GM12878 (cell line): ENCODE data around the gene UNC13D. TPM values are rescaled to one million over a fixed set of nuclear protein-coding genes. Genes with fewer than 3 reads are reported as not detected.

Experiments
- ATAC-seq: fragments of 200-7000 bp; cut with Tn5 transposase; 3 replicates; pipeline ENCODE4 v1.9.1; 2020; ENCODE audit warnings: mild to moderate bottlenecking, moderate library complexity
- BruUV-seq: library from RNA; stranded (reverse); fragments of 400-500 nt; replicated peaks from 2 replicates; lab custom pipeline; 2021; lab: Mats Ljungman, UMichigan
- CTCF ChIA-PET: fragments of 300-600 bp; sonication (Branson Sonifier 250); formaldehyde crosslinking; extraction: SDS; loops from one replicate; lab custom pipeline; 2021; ENCODE audit warnings: inconsistent platforms; lab: Yijun Ruan, JAX
- POLR2A ChIA-PET: fragments of 350-600 bp; formaldehyde crosslinking; extraction: SDS; loops from one replicate; lab custom pipeline; 2021; ENCODE audit warnings: inconsistent platforms; lab: Charles Lee
- RAD21 ChIA-PET: fragments of 300-600 bp; sonication (Branson Sonifier 250); formaldehyde crosslinking; loops from one replicate; lab custom pipeline; 2023; ENCODE audit warnings: antibody characterized with exemption; ENCODE audit not compliant: unreplicated experiment; lab: Charles Lee
- SMC1A ChIA-PET: fragments of 300-600 bp; sonication (Branson Sonifier 250); formaldehyde crosslinking; loops from one replicate; lab custom pipeline; 2023; ENCODE audit not compliant: unreplicated experiment, uncharacterized antibody; lab: Charles Lee
- DNase-seq: peaks from one replicate; pipeline ENCODE4 v3.0.0-alpha.2; 2011; ENCODE audit warnings: low read depth, low spot score
- FAIRE-seq: peaks from 3 replicates; lab custom pipeline; 2011; peaks lifted over from hg19 to GRCh38; lab: Jason Lieb, UNC
- H2AFZ ChIP-seq: 2 replicates; pipeline ENCODE4 v1.6.0; 2011; ENCODE audit warnings: low read depth, low read length, control low read depth; ENCODE audit not compliant: control insufficient read depth
- H3K27ac ChIP-seq: 2 replicates; pipeline ENCODE4 v1.5.1; 2011; ENCODE audit warnings: control low read depth; ENCODE audit not compliant: control insufficient read depth, insufficient read depth
- H3K27me3 ChIP-seq, 2 experiments: replicated peaks in 1 of 2; 2 replicates each; pipeline versions ENCODE4 v1.6.0 to v1.6.1; 2011; ENCODE audit warnings: low read length in 1 of 2; ENCODE audit not compliant: control insufficient read depth in 2 of 2, insufficient read depth in 2 of 2
- H3K36me3 ChIP-seq, 2 experiments: 2 replicates each; pipeline ENCODE4 v1.5.1; 2011; ENCODE audit warnings: low read length in 1 of 2; ENCODE audit not compliant: control insufficient read depth in 2 of 2, insufficient read depth in 2 of 2
- H3K4me1 ChIP-seq: 2 replicates; pipeline ENCODE4 v1.6.1; 2011; ENCODE audit warnings: mild to moderate bottlenecking, low read length, moderate library complexity, mixed read lengths; ENCODE audit not compliant: control insufficient read depth, insufficient read depth
- H3K4me2 ChIP-seq: 2 replicates; pipeline ENCODE4 v1.6.0; 2011; ENCODE audit warnings: control low read depth; ENCODE audit not compliant: control insufficient read depth, insufficient read depth
- H3K4me3 ChIP-seq: fragments of 200-600 bp; sonication (generic); 2 replicates; pipeline ENCODE4 v1.5.1; 2016
- H3K79me2 ChIP-seq: 2 replicates; pipeline ENCODE4 v1.6.0; 2011; ENCODE audit warnings: low read length; ENCODE audit not compliant: control insufficient read depth, insufficient read depth
- H3K9ac ChIP-seq: 2 replicates; pipeline ENCODE4 v1.8.0; 2011; ENCODE audit warnings: low read length, control low read depth, mixed read lengths; ENCODE audit not compliant: control insufficient read depth, insufficient read depth
- H3K9me3 ChIP-seq: replicated peaks from 3 replicates; pipeline ENCODE4 v1.5.1; 2011; ENCODE audit warnings: mild to moderate bottlenecking, low read length; ENCODE audit not compliant: control insufficient read depth, insufficient read depth
- H4K20me1 ChIP-seq: 2 replicates; pipeline ENCODE4 v1.6.0; 2011; ENCODE audit not compliant: control insufficient read depth, insufficient read depth
- BMI1 ChIP-seq: fragments of 450-650 bp; IDR thresholded peaks from 2 replicates; pipeline ENCODE4 v1.6.1; 2016; ENCODE audit warnings: mild to moderate bottlenecking, moderate library complexity, borderline replicate concordance
- CBX3 ChIP-seq: fragments of 200-600 bp; sonication (generic); IDR thresholded peaks from 2 replicates; pipeline ENCODE4 v1.6.1; 2016; ENCODE audit warnings: low read depth, borderline replicate concordance
- CHD4 ChIP-seq: fragments of 200-600 bp; sonication (generic); IDR thresholded peaks from 2 replicates; pipeline ENCODE4 v1.6.1; 2016; ENCODE audit warnings: mild to moderate bottlenecking
- ETV6 ChIP-seq, 2 experiments: fragments of 450-650 bp in 1 of 2; IDR thresholded peaks in 1 of 2; conservative IDR thresholded peaks in 1 of 2; 2 replicates each; pipeline ENCODE4 v1.6.1; 2014; ENCODE audit warnings: antibody characterized with exemption in 1 of 2, borderline replicate concordance in 1 of 2, low read depth in 1 of 2, mild to moderate bottlenecking in 1 of 2, moderate library complexity in 1 of 2
- IKZF1 ChIP-seq: fragments of 450-650 bp; conservative IDR thresholded peaks from 2 replicates; pipeline ENCODE4 v1.6.1; 2017; ENCODE audit warnings: antibody characterized with exemption, mild to moderate bottlenecking
- NR2C2 ChIP-seq: IDR thresholded peaks from 2 replicates; pipeline ENCODE4 v1.6.1; 2011; ENCODE audit warnings: borderline replicate concordance, low read depth; ENCODE audit not compliant: control insufficient read depth, insufficient read length
- RCOR1 ChIP-seq: conservative IDR thresholded peaks from 2 replicates; pipeline ENCODE4 v1.6.1; 2012; ENCODE audit warnings: low read depth, low read length, improper control_type of control experiment
- SIN3A ChIP-seq: IDR thresholded peaks from 2 replicates; pipeline ENCODE4 v1.6.1; 2012; ENCODE audit warnings: low read depth, low read length, improper control_type of control experiment
- SP1 ChIP-seq: IDR thresholded peaks from one replicate; pipeline ENCODE4 v1.6.1; 2011; ENCODE audit warnings: low read depth, low read length
- TARDBP ChIP-seq: IDR thresholded peaks from 2 replicates; pipeline ENCODE4 v1.6.1; 2016; ENCODE audit warnings: borderline replicate concordance
- TCF12 ChIP-seq: IDR thresholded peaks from 2 replicates; pipeline ENCODE4 v1.6.1; 2011; ENCODE audit warnings: low read depth, mild to moderate bottlenecking, low read length
- WGBS: methylation state at CpG from one replicate; pipeline ENCODE4 v1.1.6; 2016; ENCODE audit warnings: low lambda C conversion rate; ENCODE audit not compliant: insufficient replicate concordance, insufficient coverage; ENCODE audit errors: missing lambda C conversion rate; 5-methylcytosine and 5-hydroxymethylcytosine counted together
- in situ Hi-C: fragments of 300-500 bp; cut with MboI; formaldehyde crosslinking; loops from 9 replicates; pipeline ENCODE4 v1.14.3; 2018; ENCODE audit warnings: mixed read lengths
- intact Hi-C: fragments of 100-400 bp; cut with micrococcal nuclease; formaldehyde crosslinking; loops from one replicate; pipeline ENCODE4 v1.14.2; 2022; ENCODE audit not compliant: unreplicated experiment
- polyA plus RNA-seq, 11 experiments: library from polyadenylated mRNA; depleted of rRNA in 4 of 11; unstranded in 6 of 11; stranded (reverse) in 5 of 11; fragments of >200 nt; fragmentation: Nextera tagmentation in 4 of 11; fragmentation: Illumina TruSeq in 1 of 11; extraction: Ambion mirVana in 4 of 11; extraction: Trizol in 1 of 11; gene quantifications; 1 replicate in 1 of 11; 2 replicates in 10 of 11; pipeline versions ENCODE4 v1.2.1 to v1.2.3, GENCODE V29; 2011 to 2016; ENCODE audit warnings: inconsistent platforms in 2 of 11, missing spikeins in 2 of 11, low read depth in 1 of 11
- total RNA-seq, 4 experiments: library from RNA; depleted of rRNA in 3 of 4; stranded (reverse); fragments of >200 nt in 3 of 4; fragmentation: Illumina TruSeq in 1 of 4; extraction: Trizol in 1 of 4; gene quantifications; 2 replicates each; pipeline versions ENCODE4 v1.2.1 to v1.2.3, GENCODE V29; 2013 to 2021
- TF ChIP-seq, protein P1 (sequence below): fragments of 450-650 bp; IDR thresholded peaks from 2 replicates; pipeline ENCODE4 v1.6.1; 2016; ENCODE audit warnings: mild to moderate bottlenecking, moderate library complexity, borderline replicate concordance
- TF ChIP-seq, protein P2 (sequence below): fragments of 450-650 bp; formaldehyde crosslinking; IDR thresholded peaks from 2 replicates; pipeline ENCODE4 v1.4.0; 2022; ENCODE audit warnings: mild to moderate bottlenecking, moderate library complexity

UNC13D gene
- total and polyA plus RNA-seq, 10 of the 15 experiments (the other 5 are each of a cell fraction or from before 2014, with no cell fraction given), result 0.32 to 63.9 (median 25.2) TPM

DNA sequence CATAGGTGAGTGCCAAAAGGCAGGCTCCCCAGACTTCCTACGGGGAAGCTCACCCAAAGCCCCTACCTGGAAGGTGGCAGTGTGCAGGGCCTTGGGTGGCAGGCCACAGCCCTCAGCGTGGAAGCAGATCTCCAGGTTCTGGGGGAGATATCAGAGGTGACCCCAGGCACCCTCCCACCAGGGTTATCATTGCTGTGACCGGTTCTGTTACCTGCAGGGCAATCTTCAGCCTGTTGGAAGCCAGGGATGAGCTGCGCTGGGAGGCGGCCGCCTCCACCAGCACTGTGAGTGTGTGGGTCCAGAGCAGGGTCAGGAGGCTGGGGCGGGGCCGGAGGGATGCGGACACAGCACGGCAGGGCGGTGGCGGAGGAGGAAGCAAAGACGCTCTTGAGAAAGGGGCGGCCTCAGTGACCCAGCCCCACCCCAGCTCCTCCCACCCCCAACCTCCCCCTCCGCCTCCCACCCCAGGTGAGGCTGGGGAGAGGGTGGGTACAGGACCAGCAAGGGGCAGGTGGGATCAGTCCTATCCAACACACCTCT lies 13.1 kb downstream of the UNC13D start:
- H3K79me2 ChIP-seq, result no peaks in the 10 kb centered on the region
- peaks cover 3 to 8% of the 10 kb centered on the region in 2 experiments; a peak in 3 of 4 replicates for H3K36me3 ChIP-seq
- no peak overlapping the region for H3K27ac ChIP-seq
- ChIA-PET RAD21 (no interaction called here), CTCF (interaction anchor here (1.0 to 5.9 kb wide), 7 partner anchors 15 to 78 kb away, joined by 3 to 63 read pairs (median 6); partner anchors contain the start of genes GALK1 and TRIM65), POLR2A (interaction anchor here (0.7 kb wide), 1 partner anchor 13 kb away, joined by 3 read pairs; no protein-coding TSS in a partner anchor), SMC1A (interaction anchor here (1.4 kb wide), 1 partner anchor 67 kb away, joined by 4 read pairs; no protein-coding TSS in a partner anchor)
- no peaks in the 10 kb centered on the region for H4K20me1 ChIP-seq
- intact Hi-C loops (no loop called here), in situ Hi-C loops (no loop called here)
- no TSS peak for BruUV-seq
- no peak overlapping the region for H3K4me3 ChIP-seq
- FAIRE-seq, result no peak
- H3K4me2 ChIP-seq, result no peak overlapping the region
- ATAC-seq, result no peak
- no peaks in the 10 kb centered on the region for H3K27me3 ChIP-seq
- no peaks in the 10 kb centered on the region for H3K4me1 ChIP-seq
- no peak overlapping the region for H3K9ac ChIP-seq
- 87% methylated on average over 9 of the region's 15 CpGs for whole genome bisulfite sequencing
- H3K9me3 ChIP-seq, result no peaks in the 10 kb centered on the region
- no peak overlapping the region for H2AFZ ChIP-seq
- DNase-seq, result no peak
- TF ChIP-seq NR2C2, result no peak
- no peak for TF ChIP-seq TARDBP
- TF ChIP-seq TCF12, result no peak
- TF ChIP-seq, protein P1, sequence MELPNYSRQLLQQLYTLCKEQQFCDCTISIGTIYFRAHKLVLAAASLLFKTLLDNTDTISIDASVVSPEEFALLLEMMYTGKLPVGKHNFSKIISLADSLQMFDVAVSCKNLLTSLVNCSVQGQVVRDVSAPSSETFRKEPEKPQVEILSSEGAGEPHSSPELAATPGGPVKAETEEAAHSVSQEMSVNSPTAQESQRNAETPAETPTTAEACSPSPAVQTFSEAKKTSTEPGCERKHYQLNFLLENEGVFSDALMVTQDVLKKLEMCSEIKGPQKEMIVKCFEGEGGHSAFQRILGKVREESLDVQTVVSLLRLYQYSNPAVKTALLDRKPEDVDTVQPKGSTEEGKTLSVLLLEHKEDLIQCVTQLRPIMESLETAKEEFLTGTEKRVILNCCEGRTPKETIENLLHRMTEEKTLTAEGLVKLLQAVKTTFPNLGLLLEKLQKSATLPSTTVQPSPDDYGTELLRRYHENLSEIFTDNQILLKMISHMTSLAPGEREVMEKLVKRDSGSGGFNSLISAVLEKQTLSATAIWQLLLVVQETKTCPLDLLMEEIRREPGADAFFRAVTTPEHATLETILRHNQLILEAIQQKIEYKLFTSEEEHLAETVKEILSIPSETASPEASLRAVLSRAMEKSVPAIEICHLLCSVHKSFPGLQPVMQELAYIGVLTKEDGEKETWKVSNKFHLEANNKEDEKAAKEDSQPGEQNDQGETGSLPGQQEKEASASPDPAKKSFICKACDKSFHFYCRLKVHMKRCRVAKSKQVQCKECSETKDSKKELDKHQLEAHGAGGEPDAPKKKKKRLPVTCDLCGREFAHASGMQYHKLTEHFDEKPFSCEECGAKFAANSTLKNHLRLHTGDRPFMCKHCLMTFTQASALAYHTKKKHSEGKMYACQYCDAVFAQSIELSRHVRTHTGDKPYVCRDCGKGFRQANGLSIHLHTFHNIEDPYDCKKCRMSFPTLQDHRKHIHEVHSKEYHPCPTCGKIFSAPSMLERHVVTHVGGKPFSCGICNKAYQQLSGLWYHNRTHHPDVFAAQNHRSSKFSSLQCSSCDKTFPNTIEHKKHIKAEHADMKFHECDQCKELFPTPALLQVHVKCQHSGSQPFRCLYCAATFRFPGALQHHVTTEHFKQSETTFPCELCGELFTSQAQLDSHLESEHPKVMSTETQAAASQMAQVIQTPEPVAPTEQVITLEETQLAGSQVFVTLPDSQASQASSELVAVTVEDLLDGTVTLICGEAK, result no peak
- TF ChIP-seq, protein P2, sequence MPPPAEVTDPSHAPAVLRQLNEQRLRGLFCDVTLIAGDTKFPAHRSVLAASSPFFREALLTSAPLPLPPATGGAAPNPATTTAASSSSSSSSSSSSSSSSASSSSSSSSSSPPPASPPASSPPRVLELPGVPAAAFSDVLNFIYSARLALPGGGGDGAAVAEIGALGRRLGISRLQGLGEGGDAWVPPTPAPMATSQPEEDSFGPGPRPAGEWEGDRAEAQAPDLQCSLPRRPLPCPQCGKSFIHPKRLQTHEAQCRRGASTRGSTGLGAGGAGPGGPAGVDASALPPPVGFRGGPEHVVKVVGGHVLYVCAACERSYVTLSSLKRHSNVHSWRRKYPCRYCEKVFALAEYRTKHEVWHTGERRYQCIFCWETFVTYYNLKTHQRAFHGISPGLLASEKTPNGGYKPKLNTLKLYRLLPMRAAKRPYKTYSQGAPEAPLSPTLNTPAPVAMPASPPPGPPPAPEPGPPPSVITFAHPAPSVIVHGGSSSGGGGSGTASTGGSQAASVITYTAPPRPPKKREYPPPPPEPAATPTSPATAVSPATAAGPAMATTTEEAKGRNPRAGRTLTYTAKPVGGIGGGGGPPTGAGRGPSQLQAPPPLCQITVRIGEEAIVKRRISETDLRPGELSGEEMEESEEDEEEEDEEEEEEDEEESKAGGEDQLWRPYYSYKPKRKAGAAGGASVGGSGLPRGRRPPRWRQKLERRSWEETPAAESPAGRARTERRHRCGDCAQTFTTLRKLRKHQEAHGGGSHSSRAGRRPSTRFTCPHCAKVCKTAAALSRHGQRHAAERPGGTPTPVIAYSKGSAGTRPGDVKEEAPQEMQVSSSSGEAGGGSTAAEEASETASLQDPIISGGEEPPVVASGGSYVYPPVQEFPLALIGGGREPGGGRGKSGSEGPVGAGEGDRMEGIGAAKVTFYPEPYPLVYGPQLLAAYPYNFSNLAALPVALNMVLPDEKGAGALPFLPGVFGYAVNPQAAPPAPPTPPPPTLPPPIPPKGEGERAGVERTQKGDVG (CRISPR knock-in tag), result no peak
- no peak for TF ChIP-seq CBX3
- no peak for TF ChIP-seq IKZF1
- TF ChIP-seq ETV6 (conservative IDR thresholded peaks at IDR 0.05 in 1 of 2, IDR thresholded peaks at IDR 0.05 in 1 of 2; ENCODE audit: borderline replicate concordance in 1 of 2, low read depth in 1 of 2), result no peak
- no peak for TF ChIP-seq SIN3A
- TF ChIP-seq BMI1, result no peak
- TF ChIP-seq CHD4, result no peak
- no peak for TF ChIP-seq SP1
- no peak for TF ChIP-seq RCOR1
